D721Med (cell line): Measurements from ENCODE around the gene LMNA.

Experiments
- DNase-seq: peaks from one replicate; pipeline ENCODE4 v3.0.0; 2011; ENCODE audit warnings: low spot score; ENCODE audit not compliant: insufficient read length
- FAIRE-seq: peaks from 2 replicates; lab custom pipeline; 2011; peaks lifted over from hg19 to GRCh38; lab: Jason Lieb, UNC
- TF ChIP-seq, protein P1 (sequence below): IDR thresholded peaks from 2 replicates; pipeline ENCODE4 v1.5.1; 2012; ENCODE audit warnings: mild to moderate bottlenecking, control low read depth; ENCODE audit not compliant: insufficient read depth; ENCODE audit errors: missing control alignments

Gene LMNA

DNA sequence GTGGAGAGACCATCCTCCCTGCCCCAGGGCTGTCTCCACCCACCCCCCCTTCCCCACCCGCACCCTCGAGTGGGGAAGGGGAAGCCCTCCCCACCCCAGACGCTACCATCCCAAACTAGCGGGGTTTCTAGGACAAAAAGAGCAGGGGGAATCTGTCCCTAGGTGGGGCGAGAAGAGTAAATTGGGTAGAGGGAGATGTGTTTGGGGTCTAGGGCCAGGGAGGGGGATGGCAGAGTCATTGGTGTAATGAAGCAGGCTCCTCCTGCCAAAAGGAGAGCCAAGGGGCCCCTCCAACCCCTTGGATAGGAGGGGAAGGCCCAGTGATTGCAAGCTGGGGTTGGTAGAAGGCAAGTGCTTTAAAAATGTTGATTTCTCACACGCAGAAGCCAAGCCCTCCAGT lies 42.3 kb upstream of the LMNA start:
- TF ChIP-seq, protein P1, sequence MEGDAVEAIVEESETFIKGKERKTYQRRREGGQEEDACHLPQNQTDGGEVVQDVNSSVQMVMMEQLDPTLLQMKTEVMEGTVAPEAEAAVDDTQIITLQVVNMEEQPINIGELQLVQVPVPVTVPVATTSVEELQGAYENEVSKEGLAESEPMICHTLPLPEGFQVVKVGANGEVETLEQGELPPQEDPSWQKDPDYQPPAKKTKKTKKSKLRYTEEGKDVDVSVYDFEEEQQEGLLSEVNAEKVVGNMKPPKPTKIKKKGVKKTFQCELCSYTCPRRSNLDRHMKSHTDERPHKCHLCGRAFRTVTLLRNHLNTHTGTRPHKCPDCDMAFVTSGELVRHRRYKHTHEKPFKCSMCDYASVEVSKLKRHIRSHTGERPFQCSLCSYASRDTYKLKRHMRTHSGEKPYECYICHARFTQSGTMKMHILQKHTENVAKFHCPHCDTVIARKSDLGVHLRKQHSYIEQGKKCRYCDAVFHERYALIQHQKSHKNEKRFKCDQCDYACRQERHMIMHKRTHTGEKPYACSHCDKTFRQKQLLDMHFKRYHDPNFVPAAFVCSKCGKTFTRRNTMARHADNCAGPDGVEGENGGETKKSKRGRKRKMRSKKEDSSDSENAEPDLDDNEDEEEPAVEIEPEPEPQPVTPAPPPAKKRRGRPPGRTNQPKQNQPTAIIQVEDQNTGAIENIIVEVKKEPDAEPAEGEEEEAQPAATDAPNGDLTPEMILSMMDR = no peak
- DNase-seq (no peak), FAIRE-seq (no peak)

DNA sequence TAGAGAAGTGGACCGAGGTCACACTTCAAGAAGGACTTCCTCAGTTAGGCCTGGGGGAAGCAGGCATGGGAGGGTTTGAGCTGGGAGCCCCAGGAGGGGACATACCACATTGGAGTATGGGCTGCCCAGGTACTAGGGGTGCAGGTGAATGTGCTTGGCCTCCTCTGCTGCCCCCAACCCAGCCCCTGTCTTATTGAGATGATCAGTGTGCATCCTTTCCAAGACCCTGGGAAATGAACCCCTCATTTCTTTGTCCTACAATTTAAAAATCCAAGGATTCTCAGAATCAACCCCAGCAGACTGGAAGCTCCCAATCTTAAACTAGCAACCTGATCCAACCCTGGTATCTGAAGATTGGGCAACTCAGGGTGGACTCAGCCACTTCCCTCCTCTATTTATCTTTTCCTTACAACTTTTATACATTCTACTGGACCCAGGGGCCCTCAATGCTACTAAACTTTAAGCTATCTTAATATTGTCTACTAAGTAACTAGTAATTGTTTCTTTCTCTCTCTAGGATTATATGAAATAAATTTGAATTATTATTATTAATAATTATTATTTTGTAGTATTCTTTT lies 41.3 kb upstream of the LMNA start:
- TF ChIP-seq, protein P1 = no peak
- DNase-seq (no peak), FAIRE-seq (no peak)

DNA sequence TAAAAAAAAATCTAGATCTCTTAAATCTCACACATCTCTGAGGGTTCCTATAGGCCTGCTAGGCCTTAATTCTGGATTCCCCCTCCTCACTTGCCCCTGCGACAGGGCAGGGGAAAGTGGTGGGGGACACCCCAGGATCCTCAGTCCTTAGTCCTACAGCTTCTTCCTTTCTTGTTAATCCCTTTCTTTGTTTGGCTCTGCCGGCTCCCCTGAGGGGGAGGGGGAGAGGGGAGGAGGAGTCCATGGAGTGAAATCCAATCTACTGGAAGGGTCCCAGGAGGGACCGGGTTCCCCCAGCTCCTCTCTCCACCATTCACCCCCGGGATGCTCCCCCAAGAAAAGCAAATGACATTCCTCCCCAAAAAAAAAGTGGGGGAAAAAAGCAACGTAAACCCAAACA lies 40.8 kb upstream of the LMNA start:
- FAIRE-seq = no peak
- TF ChIP-seq, protein P1 = no peak
- peak; percentile 87 for DNase-seq

DNA sequence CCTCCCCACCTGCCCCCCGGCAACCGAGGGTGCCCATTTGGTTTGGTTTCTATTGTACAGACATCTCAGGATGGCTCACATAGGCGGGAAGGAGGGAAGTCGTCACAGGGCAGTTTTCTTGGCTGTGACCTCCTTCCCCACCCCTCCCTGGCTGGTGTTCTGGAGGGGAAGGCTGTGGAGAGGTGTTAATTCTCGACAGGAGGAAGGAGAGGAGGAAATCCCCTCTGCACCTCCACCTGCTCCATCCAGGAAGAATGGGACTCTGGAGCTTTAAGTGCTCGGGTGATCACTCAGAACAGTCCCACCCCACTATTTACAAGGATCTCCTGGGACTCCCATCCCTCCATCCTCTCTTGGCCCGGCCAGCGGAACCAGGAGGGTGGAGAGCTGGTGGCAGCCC lies 39.9 kb upstream of the LMNA start:
- DNase-seq (no peak), FAIRE-seq (no peak)
- TF ChIP-seq, protein P1 = no peak

DNA sequence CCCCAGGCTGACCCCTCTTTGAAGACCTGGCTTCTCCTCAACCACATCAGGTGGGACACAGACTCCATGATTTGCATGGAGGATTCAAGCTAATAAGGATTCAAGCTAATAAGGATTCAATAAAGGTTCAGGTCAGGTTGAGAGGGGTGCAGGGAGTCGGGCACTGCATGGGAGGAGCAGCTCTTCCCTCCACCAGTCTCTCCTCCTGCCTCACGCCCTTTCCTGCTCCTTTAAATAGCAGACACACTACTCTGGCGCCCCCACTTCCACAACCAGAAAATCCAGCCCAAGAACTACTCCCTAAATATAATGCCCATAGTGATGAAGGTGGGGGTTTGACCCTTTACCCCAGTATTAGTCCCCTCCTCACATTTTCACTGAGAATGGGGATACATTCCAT lies 39.3 kb upstream of the LMNA start:
- FAIRE-seq (no peak), DNase-seq (no peak)
- TF ChIP-seq, protein P1 = peak; percentile 6

DNA sequence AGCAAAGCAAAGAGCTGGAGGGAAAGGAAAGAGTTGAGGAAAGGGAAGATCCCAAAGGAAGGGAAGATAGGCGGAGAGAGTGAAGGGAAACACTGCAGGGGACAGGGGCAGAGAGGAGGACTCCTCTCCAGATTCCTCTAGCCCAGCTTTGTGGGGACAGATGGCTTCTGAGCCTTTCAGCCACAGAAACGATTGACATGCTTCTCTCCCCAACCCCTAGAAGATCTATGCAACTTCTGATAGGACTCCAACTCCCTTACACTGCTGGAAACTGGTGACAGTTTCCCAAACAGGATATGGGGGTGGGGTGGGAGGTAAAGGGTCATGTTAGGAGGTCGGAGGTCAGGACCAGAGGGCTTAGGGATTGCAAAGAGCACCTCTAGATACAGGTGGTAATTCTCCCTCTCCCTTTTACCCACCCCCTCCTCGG lies 38.7 kb upstream of the LMNA start:
- FAIRE-seq = no peak
- DNase-seq = no peak
- TF ChIP-seq, protein P1 = no peak

DNA sequence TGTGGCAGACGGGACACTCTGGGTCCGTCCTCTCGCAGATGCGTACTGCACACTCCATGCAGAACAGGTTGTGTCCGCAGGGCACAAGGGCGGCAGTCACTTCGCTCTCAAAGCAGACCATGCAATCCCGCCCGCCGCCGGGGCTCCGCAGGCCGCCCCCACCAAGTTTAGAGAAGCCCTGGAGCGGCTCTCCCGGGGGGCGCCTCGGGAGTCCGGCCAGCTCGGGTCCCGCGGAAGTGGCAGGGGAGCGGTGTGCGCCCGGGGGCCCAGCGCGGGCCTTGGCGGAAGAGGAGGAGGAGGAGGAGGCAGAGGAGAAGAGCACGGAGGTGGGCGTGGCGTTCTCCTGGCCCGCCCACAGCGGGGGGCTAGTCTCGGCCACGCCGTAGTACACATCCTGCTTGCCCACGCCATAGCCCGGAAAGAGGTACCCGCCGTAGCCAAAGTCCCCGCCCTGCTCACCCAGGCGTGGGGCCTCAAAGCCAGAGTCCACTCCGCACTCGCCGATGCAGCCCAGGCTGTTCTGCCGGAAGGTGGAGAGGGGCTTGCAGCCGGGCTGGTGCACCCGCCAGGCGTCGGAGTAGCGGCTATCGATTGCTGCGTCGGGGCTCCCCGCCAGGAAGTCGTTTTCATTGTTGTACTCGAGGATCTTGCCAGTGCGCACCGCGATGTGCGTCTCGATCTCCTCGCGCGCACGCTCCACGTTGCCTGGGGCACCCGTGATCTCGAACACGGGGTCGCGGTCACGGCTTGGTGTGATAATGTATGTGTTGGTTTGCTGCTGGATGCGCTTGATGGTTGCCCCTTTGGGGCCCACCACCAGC lies 37.7 kb upstream of the LMNA start:
- TF ChIP-seq, protein P1 = no peak
- DNase-seq (no peak), FAIRE-seq (no peak)
